HG03060 (cell line): ENCODE measurements around the gene RNF223.
A peak's percentile ranks its signal among the peaks of the same experiment; 100 is the strongest.
"Not testable (repeated sequence)": the region's sequence is repeated elsewhere in the genome, so short reads cannot be mapped to it uniquely, and the experiment has no call there.

Experiments
- ATAC-seq: cut with Tn5 transposase; IDR thresholded peaks from one replicate; pipeline ENCODE4 v1.9.1; 2021; ENCODE audit warnings: low read depth, moderate number of reproducible peaks; ENCODE audit not compliant: unreplicated experiment

RNF223 gene

GRCh38 chr1:1074631-1075147 lies 583 bp upstream of the RNF223 start:
- no peak for ATAC-seq

GRCh38 chr1:1072849-1073742 lies 1.0 kb downstream of the RNF223 start:
- no peak for ATAC-seq

GRCh38 chr1:1072299-1072848 lies 1.7 kb downstream of the RNF223 start:
- no peak for ATAC-seq

- ATAC-seq = no peak
These were observed 2.4 kb downstream of the RNF223 start for GRCh38 chr1:1071486-1072298.

- ATAC-seq = no peak
These were observed 4.1 kb downstream of the RNF223 start for GRCh38 chr1:1069711-1070676.

- ATAC-seq = no peak
These were observed 4.9 kb downstream of the RNF223 start for GRCh38 chr1:1069056-1069710.

- no peak for ATAC-seq
These were observed 5.5 kb downstream of the RNF223 start for GRCh38 chr1:1068517-1069055.

- no peak for ATAC-seq
These were observed 6.1 kb downstream of the RNF223 start for GRCh38 chr1:1067860-1068516.

- ATAC-seq = no peak
These were observed 6.7 kb downstream of the RNF223 start for GRCh38 chr1:1067284-1067859.

- no peak for ATAC-seq
These were observed 7.5 kb downstream of the RNF223 start for GRCh38 chr1:1066403-1067283.

GRCh38 chr1:1065940-1066304 lies 8.2 kb downstream of the RNF223 start:
- not testable (repeated sequence) for ATAC-seq

- no peak for ATAC-seq
These were observed 8.7 kb downstream of the RNF223 start for GRCh38 chr1:1065265-1065939.

- ATAC-seq = peak; percentile 37
These were observed 9.9 kb downstream of the RNF223 start for GRCh38 chr1:1063945-1064831.

- ATAC-seq = no peak
These were observed 10.7 kb downstream of the RNF223 start for GRCh38 chr1:1063261-1063944.
